OCI-M1 (cell line): ENCODE measurements around the gene HJV.
A peak's percentile ranks its signal among the peaks of the same experiment; 100 is the strongest.
"Not testable (repeated sequence)": the region's sequence is repeated elsewhere in the genome, so short reads cannot be mapped to it uniquely, and the experiment has no call there.

Experiments used
- DNase-seq: peaks from one replicate; lab custom pipeline; 2025; lab: John Stamatoyannopoulos, UW

The HJV gene, protein sequence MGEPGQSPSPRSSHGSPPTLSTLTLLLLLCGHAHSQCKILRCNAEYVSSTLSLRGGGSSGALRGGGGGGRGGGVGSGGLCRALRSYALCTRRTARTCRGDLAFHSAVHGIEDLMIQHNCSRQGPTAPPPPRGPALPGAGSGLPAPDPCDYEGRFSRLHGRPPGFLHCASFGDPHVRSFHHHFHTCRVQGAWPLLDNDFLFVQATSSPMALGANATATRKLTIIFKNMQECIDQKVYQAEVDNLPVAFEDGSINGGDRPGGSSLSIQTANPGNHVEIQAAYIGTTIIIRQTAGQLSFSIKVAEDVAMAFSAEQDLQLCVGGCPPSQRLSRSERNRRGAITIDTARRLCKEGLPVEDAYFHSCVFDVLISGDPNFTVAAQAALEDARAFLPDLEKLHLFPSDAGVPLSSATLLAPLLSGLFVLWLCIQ

DNA sequence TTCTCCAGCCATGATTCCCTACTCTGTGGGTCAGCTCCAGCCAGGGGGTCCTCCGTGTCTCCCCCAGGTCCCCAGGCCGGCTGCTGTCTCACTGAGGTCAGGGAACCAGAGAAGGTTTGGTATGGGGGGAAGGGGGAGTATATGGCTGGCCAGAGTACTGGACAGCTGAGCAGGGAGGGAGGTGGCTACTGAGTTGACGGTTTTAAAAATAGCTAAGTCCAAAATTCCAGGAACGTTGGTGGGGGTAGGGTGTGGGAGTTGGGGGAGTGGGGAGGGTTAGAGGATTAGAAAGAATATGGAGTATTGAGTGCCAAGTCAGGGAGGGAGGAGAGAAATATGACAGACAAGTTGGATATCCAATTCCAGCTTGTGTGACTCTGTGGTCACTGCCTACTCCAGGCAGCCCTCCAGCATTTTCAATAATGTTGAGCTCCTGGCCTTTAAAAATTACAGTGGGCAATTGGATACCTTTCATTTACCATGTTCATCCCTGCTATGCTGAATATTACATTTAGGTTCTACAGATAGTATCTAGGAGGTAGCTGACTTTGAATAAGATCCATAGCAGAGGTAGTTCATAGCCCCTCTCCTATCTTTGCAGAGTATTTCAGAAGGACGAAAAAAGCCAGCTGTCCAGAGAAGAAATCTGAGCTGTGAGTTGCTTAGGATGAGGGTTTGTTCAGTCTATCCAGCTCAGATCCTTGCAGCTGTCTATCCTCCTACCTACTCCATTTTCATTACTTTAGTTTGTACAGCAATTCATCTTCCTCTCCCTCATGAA lies at the start of gene HJV:
Gene HJV, minus strand, starts transcription at position 114 of the 781 bp plus-strand sequence. CDS start 1,504 bp downstream, outside the sequence.
- peak; percentile 70 for DNase-seq

DNA sequence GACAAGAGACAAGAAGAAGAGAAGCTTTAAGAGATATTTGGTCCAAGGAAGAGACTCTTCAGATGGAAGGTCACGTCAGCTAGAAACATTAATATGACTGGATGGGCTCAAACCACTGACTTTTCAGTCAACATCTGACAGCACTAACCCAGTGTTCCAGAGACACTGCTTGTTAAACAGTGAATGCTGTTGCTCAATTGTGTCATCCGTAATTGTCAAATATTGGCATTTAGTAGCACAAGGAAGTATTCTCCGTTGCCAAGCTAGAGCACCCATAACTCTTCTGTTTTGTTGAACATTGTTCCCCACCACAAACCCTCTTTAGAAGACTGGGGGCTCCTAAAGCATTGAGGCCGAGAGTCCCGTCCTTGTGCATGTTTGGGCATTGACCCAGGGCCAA lies 37.6 kb upstream of the HJV start:
- not testable (repeated sequence) for DNase-seq

DNA sequence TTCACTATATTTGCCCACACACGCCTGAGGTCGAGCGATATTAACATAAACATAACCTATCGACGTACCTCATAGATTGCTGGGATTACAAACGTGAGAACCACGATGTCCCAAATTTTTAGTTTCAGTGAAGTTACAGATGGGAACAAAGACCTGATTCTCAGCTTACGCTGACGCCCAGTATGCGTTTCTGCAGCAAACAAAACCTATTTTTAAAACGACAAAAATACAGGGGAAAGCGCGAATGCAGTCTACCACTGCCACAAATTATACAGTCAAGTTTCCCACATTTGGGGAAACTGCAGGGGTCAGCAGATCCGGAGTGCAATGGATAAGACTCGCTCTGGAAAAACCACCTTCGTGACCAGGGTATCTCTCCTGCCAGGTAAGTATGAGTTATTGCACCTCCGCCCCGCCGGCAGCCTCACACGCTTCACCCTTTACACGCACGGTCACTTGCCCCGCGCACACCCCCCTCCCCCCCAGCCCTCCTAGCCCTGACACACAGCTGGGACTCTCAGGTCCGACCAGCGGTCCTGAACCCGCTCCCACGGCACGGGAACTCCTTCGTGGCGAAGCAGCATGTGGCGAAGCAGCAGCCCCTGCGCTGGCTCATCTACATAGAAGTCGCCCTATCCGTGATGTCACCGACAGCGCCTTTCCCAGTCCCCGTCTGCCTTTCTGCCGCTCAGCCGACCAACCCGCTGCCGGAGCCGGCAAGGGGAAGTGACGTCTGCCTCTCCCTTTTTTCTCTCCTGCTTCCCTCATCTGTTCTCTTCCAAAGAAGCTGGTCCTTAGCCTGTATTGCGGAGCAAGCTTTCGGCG lies 30.5 kb upstream of the HJV start:
- peak; percentile 99 for DNase-seq

DNA sequence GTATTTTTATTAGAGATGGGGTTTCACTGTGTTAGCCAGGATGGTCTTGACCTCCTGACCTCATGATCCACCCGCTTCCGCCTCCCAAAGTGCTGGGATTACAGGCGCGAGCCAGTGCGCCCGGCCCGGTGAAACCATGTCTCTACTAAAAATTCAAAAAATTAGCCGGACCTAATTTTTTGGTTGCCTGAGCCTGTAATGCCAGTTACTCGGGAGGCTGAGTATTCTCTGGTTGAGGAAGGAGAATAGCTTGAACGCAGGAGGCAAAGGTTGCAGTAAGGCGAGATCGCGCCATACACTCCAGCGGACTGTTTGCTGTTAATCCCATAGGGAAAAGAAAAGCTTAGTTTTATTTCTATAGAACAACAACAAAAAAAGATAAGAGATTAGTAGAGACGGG lies 29.9 kb upstream of the HJV start:
- DNase-seq: no peak

DNA sequence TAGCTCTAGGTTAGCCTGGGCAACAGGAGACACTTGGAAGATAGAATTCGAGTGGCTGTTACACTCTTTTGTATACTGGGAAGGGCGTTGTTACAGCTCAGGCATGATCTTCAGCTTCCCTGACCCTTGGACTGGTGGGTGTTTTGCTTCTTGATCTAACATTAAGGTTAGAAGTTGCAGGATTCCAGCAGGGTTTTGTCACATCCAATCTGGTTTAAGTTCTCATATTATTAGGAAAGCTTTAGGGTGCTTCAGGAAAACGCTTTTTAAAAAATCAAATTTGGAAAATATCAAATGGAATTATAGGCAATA lies 29.1 kb upstream of the HJV start:
- DNase-seq: not testable (repeated sequence)

DNA sequence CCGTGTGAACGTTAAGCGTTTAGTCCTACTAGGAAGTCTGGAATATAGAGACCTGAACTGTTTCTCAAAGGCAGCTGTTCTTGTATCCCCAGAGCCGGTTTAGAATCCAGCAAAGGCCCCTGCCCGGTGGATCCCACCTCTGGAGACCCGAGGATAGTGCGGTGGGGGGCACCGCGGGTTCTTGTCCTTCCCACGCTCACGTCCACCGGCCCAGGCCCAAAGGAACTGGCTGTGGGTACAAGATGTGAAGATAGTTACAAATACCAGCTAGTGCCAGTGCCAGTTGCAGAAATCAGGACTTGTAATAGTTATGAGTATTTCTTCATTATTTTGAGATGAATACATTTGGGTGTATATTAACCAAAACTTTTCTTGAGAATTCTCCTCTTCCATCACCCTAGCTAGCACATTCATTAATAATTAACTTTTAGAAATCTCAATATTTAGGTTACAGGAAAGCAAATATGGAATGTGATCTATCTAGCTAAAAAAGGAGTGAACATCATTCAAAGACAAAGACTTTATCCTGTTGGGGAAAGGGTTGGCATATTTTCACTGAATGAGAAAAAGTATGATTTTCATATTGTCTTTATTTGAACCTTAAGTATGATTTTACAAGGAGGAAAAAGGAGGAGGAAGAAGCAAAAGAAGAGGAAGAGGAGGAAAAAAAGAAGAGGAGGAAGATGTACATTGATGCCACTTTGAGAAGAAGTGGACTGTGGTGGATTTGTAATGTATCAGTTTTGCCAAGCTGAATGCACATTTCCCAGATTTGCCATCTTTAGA lies 28.5 kb upstream of the HJV start:
- DNase-seq: not testable (repeated sequence)

DNA sequence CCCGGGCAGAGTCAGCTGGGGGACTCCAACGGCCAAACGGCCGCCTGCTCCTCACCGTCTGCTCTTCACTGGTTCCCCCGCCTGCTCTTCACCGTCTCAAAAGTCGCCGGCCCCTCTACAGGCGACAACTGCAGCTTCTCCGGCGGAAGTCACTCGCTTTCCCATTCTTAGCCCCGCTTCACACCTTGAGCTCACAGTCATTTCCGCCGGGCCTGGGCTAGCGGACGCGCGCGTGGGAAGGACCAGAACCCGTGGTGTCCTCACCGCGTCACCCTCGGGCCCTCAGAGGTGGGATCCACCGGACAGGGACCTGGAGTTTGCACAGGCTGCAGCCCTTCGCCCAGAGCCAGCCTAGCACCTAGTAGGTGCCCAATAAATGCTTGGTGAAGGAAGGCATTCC lies 27.9 kb upstream of the HJV start:
- no peak for DNase-seq

DNA sequence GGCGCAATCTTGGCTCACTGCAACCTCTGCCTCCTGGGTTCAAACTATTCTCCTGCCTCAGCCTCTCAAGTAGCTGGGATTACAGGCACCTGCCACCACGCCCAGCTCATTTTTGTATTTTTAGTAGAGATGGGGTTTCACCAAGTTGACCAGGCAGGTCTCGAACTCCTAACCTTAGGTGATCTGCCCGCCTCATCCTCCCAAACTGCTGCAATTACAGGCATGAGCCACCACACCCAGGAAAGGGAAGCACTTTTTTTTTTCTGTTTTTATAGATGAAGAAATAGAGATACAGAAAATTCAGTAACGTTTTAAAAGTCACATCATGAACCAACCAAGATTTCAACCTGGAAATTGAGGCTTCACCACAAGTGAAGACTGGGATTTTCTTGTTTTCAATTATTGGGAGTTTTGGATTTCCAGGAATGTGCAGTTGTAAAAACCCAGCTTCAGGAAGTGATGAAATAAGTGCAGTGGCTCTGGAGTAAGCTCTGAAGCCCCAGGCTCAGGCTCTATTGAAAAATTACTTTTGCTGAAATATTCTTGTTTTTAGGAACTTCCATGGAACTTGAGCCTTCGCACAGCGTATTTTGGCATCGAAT lies 27.1 kb upstream of the HJV start:
- DNase-seq: peak; percentile 65

DNA sequence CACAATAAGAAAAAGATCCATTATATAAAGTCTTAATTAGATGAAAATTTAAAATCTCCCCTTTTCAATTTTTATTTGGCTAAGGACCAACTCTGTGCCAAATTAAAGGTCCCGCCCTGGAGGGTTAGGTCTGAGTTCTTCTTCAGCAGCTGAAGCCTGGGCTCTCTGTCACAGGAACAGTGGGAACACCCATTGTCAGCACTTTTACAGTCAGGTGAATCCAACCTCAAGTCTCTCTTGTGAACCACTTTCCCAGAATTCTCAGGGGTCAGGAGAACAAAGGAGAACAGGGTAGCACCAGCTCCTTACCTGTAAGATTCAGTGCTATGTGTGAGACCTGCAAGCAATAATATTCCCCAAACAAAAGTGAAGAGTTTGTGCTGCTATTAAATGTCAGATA lies 25.1 kb upstream of the HJV start:
- DNase-seq: no peak

DNA sequence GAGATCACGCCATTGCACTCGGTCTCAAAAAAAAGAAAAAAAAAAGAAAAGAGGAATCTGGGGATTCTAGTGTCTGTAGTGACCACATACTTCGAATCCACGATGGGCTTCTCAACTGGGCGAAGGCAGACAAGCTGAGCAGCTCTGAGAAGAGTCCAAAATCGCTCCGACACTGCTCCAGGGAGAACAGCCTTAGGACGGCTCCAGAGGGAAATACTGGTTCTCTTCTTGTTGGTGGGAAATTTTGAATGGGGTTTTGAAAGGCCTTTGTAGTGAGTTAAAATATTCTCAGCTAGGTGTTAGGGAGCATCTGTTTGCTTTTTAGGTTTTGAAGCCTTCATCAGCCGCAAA lies 18.3 kb upstream of the HJV start:
- no peak for DNase-seq

DNA sequence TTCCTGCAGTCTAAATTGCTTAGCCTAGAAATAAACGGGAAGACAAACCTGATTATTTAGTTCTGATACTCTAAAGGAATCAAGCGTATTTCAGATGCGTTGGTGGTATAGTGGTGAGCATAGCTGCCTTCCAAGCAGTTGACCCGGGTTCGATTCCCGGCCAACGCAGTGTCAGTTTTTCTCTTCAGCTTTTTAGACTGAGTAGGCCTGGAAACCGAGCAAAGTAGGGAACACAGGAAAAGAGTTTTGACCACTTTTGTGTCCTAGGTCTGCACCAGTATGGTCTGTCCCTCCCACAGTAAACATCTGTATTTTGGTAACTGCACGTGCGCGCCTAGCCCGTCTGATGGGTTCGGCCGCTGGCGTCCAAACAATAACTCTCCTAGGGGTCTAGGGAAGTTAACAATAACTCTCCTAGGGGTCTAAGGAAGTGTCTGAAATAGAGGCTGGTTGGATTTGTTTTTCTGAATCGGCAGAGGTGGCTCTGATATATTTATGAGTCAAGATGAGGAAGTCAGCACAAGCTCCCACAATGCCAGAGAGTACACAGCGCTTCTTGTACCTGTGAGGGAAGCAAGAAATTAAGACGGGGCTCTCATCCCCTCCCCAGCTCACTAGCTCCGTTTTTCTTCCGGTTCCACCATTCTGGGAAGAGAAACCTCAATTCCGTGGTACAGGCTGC lies 15.6 kb upstream of the HJV start:
- DNase-seq: peak; percentile 98

DNA sequence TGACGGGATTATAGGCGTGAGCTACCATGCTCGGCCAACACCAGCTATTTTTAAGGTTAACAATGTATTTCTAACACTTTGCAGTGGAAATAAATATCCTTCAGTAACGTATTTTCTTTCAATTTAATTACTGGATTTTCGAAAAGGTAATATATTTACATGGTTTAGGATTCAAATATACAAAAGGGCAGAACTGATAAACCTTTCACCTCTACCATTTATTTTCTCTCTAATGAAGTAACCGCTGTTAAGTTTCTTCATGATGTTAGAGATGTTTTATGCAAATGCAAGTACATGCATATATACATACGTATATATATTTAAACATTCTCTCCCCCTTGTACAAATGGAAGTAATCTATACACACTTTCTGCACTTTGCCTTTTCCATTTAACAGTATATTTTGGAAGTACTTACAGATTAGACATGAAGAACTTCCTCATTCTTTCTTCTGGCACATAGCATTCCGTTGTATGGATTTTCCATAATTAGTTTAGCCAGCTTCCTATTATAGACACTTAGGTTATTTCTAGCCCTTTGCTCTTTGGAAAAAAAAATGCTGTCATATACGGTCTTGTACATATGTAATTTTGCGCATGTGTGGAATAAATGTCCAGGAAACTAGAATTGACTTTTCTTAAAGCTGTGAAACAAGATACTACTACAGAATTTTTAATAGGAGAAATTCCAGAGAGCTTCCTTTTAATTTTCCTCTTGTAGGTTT lies 14.9 kb upstream of the HJV start:
- DNase-seq: peak; percentile 91

DNA sequence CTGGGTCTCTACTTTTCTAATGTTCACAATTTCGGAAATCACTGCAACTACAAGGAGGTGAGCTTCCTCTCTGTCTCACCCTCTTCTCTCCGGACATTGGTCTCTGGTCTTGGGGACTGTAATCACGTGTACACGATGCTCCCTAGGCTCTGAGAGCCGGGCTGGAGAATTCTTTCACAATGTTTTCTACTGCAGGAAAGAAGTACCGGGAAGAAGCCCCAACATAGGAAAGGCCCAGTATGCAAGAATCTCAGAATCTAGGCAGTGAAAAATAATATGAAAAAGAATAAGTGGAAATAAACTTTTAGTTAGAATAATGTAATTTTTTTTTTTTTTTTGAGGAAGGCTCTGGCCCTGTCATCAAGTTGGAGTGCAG lies 13.5 kb upstream of the HJV start:
- peak; percentile 87 for DNase-seq

DNA sequence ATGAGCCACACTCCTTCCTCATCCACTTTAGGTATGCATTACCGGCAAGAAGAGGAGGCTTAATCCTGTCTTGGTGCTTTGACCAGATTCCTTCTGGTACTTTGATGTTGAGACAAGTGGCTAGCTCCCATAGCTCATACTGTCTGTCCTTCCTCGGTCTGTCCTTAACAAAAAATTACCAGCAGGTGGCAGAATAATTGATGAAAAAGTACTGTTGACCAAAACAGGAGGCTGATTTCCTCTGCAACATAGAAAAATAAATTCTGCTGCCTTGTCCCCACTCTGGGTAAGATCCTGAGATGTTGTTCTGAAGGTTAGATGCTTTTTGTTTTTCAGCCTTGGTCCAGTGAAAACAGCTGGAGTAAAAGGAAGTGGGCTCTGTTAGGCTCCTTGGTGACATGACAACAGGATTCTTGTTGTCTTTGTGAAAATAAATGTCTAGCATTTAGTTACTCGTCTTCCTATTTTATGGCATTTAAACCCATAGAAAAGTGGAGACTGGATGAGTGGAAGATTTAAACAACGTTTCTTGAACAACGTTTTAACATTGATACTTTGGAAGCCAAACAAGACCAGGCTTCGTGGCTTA lies 11.2 kb upstream of the HJV start:
- peak; percentile 89 for DNase-seq

DNA sequence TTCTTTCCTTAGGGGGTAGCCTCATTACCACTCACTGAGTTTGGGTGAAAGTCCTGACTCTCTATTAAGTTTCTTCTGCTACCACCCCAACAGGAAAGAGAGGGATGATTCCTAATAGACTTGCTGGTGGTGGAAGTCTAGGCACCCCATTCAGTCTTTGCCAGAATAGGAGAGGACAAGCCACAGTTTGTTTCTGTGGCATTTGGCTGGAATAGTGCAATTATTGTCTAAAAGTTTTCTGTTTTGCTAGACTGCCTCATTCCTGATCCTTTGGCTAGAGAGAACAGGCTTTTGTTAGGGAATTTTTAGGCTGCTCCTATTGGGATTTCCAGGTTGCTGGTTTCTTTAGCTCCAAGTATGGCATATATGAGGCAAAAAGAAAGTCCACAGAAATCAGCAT lies 9.9 kb upstream of the HJV start:
- DNase-seq: no peak

DNA sequence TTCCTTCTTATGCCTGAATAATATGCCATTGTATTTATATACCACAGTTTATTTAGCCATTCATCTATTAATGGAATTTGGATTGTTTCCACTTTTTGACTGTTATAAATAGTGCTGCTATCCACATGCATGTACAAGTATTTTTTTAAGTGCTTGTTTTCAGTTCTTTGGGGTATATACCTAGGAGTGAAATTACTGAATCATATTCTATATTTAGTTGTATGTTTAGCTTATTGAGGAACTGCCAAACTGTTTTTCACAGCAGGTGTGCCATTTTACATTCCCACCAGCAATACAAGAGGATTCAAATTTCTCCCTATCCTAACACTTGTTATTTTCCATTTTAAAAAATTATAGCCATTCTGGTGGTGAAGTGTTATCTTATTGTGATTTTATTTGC lies 7.6 kb upstream of the HJV start:
- no peak for DNase-seq

DNA sequence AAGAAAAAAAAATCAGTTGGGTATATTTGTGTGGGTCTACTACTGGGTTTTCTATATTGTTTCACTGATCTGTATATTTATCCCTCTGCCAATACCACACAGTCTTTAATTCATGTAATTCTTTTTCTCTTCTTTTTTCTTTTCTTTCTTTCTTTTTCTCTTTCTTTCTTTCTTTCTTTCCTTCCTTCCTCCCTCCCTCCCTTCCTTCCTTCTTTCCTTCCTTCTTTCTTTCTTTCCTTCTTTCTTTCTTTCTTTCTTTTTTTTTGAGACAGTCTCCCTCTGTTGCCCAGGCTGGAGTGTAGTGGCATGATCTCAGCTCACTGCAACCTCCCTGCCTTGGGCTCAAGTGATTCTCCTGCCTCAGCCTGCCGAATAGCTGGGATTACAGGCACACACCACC lies 5.1 kb upstream of the HJV start:
- not testable (repeated sequence) for DNase-seq

DNA sequence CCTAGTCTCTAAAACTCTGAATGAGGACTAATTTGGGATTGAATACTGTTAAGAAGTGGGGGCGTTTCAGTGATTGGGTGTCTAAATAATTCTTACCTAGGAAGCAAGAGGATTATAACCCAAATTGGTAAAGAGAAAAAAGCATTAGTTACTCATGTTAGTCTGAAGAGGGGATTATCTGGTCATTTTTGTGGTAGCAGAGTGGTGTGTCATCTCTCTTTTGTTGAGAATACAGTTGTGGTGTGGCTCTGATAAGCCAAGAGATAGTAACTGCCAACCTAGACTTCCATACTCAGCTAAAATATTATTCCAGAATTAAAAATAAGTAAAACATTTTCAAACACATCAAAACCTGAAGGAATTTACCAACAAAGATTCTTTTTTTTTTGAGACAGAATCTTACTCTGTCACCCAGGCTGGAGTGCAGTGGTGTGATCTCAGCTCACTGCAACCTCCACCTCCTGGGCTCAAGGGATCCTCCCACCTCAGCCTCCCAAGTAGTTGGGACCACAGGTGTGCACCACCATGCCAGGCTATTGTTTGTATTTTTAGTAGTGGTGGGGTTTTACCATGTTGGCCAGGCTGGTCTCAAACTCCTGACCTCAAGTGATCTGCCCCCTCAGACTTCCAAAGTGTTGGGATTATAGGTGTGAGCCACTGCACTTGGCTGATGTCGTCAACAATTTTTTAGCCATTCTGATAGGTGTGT lies 4.4 kb upstream of the HJV start:
- peak; percentile 73 for DNase-seq
